Fibroblast of the aortic adventitia (primary cell): ENCODE measurements around the gene LRRC43. TPM values are rescaled to one million over a fixed set of nuclear protein-coding genes. Genes with fewer than 3 reads are reported as not detected.
"Not testable (repeated sequence)": the region's sequence is repeated elsewhere in the genome, so short reads cannot be mapped to it uniquely, and the experiment has no call there.

Source experiments
- DNase-seq: peaks from one replicate; pipeline ENCODE4 v3.0.0-alpha.2; 2010; ENCODE audit warnings: low read depth
- H3K4me3 ChIP-seq: 2 replicates; pipeline ENCODE4 v1.5.1; 2011; ENCODE audit warnings: low read depth, mild to moderate bottlenecking, control low read depth, low read length, moderate library complexity
- total RNA-seq: library from RNA; depleted of rRNA; stranded (reverse); fragments of >200 nt; gene quantifications from 2 replicates; pipeline ENCODE4 v1.2.3, GENCODE V29; 2012; ENCODE audit warnings: low replicate concordance
- TF ChIP-seq, protein P1 (sequence below): IDR thresholded peaks from 2 replicates; pipeline ENCODE4 v1.5.1; 2011; ENCODE audit warnings: mild to moderate bottlenecking, low read length, control low read depth, inconsistent platforms; ENCODE audit not compliant: insufficient read depth

LRRC43 gene
- total RNA-seq, 1 donor: 3.5 TPM

DNA sequence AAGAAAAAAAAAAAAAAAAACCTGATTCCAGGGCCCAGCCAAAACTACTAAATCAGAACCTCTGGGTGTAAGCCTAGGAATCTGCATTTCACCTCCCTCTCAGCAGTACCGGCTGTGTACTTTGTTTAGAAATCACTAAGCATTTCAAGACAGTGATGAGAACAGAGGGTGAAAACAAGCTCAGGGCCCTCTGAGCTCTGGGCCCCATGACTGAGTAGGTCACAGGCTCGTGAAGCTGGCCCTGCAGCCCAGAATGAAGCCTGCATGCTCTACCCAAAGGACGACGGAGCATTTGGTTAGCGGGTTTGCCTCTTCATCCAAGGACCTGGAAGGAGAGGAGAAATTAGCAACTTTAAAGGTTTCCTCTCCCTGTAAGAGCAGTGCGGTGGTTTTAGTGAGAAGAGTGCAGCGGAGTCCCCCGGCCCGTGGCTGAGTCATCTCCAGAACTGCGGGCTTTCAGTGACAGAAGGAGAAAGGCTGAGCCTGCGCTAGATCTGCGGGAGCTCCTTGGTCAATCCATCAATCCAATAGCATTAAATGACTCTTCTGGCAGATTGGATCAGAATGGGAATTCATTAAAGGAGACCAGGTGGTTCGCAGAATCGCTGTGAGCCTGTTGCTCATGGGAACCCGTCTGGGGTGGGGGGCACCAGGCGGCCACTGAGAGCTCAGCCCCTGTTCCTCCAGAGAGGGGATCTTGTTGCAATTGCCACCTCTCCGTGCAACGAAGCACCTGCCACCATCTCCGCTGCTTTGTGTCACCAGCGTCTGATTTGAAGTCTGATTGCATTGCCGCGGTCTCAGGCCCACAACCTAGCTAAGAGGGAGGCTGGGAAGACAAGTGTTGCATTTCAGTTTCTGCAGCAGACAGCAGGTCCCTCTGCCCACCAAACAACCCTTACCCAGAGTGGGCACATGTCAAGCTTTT lies 16.2 kb upstream of the LRRC43 start:
- no peak for DNase-seq
- TF ChIP-seq, protein P1, sequence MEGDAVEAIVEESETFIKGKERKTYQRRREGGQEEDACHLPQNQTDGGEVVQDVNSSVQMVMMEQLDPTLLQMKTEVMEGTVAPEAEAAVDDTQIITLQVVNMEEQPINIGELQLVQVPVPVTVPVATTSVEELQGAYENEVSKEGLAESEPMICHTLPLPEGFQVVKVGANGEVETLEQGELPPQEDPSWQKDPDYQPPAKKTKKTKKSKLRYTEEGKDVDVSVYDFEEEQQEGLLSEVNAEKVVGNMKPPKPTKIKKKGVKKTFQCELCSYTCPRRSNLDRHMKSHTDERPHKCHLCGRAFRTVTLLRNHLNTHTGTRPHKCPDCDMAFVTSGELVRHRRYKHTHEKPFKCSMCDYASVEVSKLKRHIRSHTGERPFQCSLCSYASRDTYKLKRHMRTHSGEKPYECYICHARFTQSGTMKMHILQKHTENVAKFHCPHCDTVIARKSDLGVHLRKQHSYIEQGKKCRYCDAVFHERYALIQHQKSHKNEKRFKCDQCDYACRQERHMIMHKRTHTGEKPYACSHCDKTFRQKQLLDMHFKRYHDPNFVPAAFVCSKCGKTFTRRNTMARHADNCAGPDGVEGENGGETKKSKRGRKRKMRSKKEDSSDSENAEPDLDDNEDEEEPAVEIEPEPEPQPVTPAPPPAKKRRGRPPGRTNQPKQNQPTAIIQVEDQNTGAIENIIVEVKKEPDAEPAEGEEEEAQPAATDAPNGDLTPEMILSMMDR: no peak
- no peak overlapping the region for H3K4me3 ChIP-seq

DNA sequence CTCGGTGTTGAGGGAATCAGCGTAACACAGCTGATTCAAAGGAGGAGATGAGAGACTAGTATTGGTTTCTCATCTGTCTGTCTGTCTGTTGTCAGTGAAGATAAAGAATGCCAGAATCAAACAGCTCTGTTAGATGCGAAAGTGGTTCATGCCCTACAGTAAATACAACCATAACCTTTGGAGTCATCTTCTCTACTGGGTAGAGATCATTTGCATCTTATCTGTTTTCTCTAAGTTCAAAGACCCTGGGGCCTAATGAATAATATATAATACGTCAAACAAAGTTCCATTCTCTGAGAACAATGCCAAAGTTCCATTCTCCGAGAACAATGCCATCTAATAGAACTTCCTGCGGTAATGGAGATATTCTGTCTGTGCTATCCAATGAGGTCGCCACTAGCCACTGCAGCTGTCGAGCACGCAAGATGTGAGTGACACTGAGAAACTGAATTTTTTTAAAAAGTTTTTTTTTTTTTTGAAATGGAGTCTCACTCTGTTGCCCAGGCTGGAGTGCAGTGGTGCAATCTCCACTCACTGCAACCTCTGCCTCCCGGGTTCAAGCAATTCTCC lies 15.5 kb upstream of the LRRC43 start:
- H3K4me3 ChIP-seq: no peak overlapping the region
- DNase-seq: no peak
- TF ChIP-seq, protein P1: no peak

DNA sequence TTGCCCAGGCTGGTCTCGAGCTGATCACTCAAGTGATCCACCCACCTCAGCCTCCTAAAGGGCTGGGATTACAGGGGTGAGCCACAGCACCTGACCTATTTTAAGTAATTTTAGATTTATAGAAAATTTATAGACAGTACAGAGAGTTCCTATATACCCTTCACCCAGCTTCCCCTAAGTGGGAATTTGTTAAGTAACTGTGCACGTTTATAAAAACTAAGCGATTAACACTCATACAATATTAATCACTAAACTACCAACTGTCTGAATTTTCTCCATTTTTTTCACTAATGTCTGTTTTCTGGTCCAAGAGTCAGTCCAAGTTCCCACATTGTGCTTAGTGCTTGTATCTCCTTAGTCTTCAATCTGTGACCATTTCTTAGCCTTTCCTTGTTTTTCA lies 14.4 kb upstream of the LRRC43 start:
- TF ChIP-seq, protein P1: no peak

DNA sequence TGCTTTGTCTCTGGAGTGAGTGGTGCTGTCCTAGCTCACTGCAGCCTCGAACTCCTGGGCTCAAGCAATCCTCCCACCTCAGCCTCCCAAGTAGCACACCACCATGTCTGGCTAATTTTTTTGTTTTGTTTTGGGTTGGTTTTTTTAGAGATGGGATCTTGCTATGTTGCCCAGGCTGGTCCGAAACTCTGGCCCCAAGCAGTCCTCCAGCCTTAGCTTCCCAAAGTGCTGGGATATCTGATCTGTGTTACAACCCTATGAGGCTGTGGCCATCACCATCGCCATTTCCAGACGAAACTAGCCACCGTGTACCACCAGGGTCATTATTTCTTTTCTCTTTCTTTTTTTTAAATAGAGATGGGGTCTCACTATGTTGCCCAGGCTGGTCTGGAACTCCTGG lies 11.5 kb upstream of the LRRC43 start:
- no peak overlapping the region for H3K4me3 ChIP-seq
- TF ChIP-seq, protein P1: no peak
- no peak for DNase-seq

More for the DNA sequence above, 14.4 kb upstream of the LRRC43 start:
- DNase-seq: no peak
- H3K4me3 ChIP-seq: no peak overlapping the region

DNA sequence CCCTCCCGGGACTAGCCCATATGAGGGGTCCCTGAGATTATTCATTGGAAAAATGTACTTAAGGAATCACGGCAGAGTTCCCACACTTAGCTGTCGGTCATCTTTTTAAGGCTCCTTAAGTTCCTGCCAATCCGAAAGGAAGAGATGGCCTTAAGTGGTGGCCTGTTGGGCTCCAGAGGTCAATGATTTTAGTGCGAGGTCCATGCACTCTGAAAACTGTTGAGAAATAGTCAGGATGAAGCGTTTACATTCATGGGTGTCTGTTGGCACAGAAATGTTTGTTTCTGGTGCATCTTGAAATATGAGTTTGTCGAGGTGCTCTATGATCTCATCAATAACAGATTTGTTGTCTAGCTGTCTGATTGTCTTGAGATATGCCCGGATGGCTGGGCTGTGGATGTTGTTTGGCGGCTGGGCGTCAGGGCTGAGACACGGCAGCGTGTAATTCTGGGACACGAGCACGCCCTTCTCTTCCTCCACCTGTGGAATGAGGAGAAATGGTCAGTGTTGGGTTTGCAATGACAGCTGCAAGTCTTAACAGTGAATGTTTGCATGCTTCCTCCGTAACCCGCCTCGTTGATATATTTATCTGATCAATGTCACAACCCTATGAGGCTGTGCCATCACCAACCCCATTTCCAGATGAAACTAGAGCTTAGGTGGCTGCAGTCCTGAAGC lies 10.5 kb upstream of the LRRC43 start:
- TF ChIP-seq, protein P1: no peak
- H3K4me3 ChIP-seq: no peak overlapping the region
- no peak for DNase-seq

DNA sequence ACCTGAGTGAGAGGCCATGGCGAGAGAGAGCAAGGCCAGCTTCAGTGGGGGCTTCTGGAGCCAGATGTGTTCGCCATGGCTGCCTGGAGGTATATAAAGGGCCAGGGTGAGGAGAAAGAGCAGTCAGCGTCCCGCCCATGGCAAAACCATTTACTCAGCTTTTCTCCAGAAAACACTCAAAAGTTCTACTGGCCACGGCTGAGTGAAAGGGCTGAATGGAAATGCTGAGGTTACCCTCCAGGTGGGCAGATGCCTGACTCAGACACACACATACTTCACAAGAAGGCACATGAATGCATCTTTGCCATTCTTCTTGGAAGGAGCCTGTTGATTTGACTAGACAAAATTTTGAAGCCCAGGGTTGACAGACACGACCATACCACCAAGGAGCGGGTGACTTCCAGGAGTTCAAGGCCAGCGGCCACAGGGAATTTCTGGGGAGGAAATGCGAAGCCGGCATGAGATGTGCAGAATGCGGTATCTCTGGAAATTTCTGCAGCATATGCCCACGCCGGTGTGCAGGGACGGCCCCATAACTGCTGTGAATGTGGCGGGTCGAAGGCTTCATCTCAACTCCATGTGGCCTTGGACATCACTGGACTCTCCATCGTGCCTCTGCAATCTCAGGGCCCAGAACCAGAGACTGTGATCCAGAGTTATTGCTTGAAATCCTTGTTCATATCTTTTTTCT lies 8.6 kb upstream of the LRRC43 start, which contains the start of gene IL31:
IL31 (minus strand) TSS at position 67 of the 691 bp plus-strand sequence; CDS start at position 18, 49 bp downstream.
- no peak within 1 kb of the TSS for H3K4me3 ChIP-seq

DNA sequence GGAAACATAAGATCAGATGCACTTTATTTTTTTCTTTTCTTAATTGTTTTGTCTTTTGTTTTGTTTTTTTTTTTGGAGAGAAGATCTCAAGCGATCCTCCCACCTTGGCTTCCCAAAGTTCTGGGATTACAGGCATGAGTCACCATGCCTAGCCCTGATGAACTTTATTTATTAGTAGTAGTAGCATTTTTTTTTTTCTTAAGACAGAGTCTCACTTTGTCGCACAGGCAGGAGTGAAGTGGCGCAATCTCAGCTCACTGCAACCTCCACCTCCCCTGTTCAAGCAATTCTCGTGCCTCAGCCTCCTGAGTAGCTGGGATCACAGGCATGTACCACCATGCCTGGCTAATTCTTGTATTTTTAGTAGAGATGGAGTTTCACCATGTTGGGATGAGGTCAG lies 6.5 kb upstream of the LRRC43 start:
- not testable (repeated sequence) for DNase-seq, H3K4me3 ChIP-seq

More for the DNA sequence above, 8.6 kb upstream of the LRRC43 start, which contains the start of gene IL31:
- DNase-seq: no peak
- TF ChIP-seq, protein P1: no peak
